ENCODE results near the gene RUFY3. TPM values are rescaled to one million over a fixed set of nuclear protein-coding genes. Genes with fewer than 3 reads are reported as not detected.

Gene RUFY3
- total and polyA plus RNA-seq, 4 donors = 137 to 279 (median 199) TPM

DNA sequence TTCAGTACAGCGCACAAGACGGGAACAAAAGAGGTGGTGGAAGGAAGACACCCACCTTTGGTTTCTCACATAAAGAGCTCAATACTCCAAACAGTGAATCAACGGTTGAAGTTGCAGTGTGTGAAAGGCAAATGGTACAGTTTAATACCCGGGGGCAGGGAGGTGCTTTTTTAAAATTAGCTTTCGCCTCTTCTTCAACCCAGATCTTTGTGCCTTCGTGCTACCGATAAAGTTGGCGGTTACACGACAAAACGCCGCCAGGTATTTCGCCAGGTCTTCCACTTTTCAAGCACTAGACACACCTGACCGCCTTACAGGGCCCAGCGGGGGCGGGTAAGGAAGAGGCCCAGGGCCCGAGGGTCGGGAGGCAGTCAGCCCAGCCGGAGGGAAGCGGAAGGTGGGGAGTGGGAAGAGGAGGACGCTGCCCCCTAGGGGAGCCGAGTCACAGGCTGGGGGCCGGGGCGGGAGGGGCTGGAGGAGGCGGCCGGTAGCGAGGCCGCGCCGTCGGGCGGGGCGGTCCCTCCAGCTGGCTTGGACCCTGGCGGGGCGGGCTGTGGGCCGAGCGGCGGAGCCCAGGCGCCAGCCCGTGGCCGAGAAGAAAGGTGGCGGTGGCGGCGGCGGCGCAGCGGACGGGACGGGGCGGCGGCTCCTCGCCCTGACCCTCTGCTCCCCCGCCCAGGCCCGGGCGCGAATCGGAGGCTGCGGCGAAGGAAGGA lies 17.4 kb upstream of the RUFY3 start:
- Histone ChIP-seq H3K27me3 (ENCODE audit: control insufficient read depth, insufficient read depth, low read length) (no peaks in the 10 kb centered on the region), H3K27ac (ENCODE audit: low read depth, low read length) (peak overlapping the region; percentile 94), H3K9me3 (ENCODE audit: control insufficient read depth, insufficient read depth, low read length) (no peaks in the 10 kb centered on the region), H3K4me1 (ENCODE audit: control insufficient read depth, insufficient read depth, low read length) (peaks cover 8% of the 10 kb centered on the region), H3K36me3 (ENCODE audit: control insufficient read depth, insufficient read depth, low read length) (no peaks in the 10 kb centered on the region), H3K4me3 (ENCODE audit: low read depth, low read length) (peak overlapping the region; percentile 78)
- under 1% methylated on average over 53 of the region's 58 CpGs for WGBS (ENCODE audit: insufficient coverage)
- peak in 3 of 6 donors; percentile 67 to 93 (median 92) for DNase-seq (ENCODE audit: low read depth in 4 of 6, low spot score in 6 of 6)

DNA sequence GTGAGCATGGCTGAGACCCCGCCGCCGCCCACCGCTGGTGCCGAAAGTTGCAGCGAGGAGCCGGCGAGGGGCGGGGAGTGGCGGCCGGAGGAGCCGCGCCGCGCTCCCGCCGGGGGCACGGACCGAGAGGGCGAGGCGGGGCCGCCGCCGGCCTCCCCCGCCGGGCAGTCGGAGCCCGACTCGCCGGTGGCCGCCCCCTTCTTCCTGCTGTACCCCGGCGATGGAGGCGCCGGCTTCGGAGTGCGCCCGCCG lies 16.9 kb upstream of the RUFY3 start:
- H3K4me3 ChIP-seq (ENCODE audit: low read depth, low read length) = peak overlapping the region; percentile 78
- under 1% methylated on average over 39 of the region's 39 CpGs for WGBS (ENCODE audit: insufficient coverage)
- no peaks in the 10 kb centered on the region for H3K27me3 ChIP-seq (ENCODE audit: control insufficient read depth, insufficient read depth, low read length)
- H3K9me3 ChIP-seq (ENCODE audit: control insufficient read depth, insufficient read depth, low read length) = no peaks in the 10 kb centered on the region
- DNase-seq (ENCODE audit: low read depth in 4 of 6, low spot score in 6 of 6) = no peak
- peaks cover 8% of the 10 kb centered on the region for H3K4me1 ChIP-seq (ENCODE audit: control insufficient read depth, insufficient read depth, low read length)
- H3K36me3 ChIP-seq (ENCODE audit: control insufficient read depth, insufficient read depth, low read length) = no peaks in the 10 kb centered on the region
- H3K27ac ChIP-seq (ENCODE audit: low read depth, low read length) = peak overlapping the region; percentile 86

- H3K9me3 ChIP-seq (ENCODE audit: control insufficient read depth, insufficient read depth, low read length) = no peaks in the 10 kb centered on the region
- DNase-seq (ENCODE audit: low read depth in 4 of 6, low spot score in 6 of 6) = peak in 2 of 6 donors; percentile 82 to 85
- H3K27ac ChIP-seq (ENCODE audit: low read depth, low read length) = peak overlapping the region; percentile 86
- H3K27me3 ChIP-seq (ENCODE audit: control insufficient read depth, insufficient read depth, low read length) = no peaks in the 10 kb centered on the region
- H3K36me3 ChIP-seq (ENCODE audit: control insufficient read depth, insufficient read depth, low read length) = no peaks in the 10 kb centered on the region
- H3K4me3 ChIP-seq (ENCODE audit: low read depth, low read length) = peak overlapping the region; percentile 78
- peaks cover 8% of the 10 kb centered on the region for H3K4me1 ChIP-seq (ENCODE audit: control insufficient read depth, insufficient read depth, low read length)
- under 1% methylated on average over 86 of the region's 86 CpGs for WGBS (ENCODE audit: insufficient coverage)
Observed at GRCh38 chr4:70705183-70706043, 16.4 kb upstream of the RUFY3 start.

DNA sequence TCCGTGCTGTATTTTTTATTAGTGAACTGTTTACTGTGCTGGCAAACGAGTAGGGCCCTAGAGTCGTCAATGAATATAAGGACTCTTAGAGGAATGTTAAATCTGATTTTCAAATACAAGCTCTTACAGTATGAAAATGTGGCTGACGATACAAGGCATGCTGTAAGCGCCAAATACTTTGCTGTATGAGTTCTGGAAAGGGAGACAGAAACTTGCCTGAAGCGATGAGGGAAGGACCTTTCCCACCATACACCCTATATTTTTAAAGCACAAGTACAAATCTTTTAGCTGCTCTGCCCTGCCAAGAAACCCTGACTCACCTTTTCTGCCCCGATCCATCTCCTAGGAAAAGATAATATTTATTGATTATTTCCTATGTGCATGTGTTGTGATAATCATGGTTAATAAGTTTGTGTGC lies 15.7 kb upstream of the RUFY3 start:
- DNase-seq (ENCODE audit: low read depth in 4 of 6, low spot score in 6 of 6) = no peak
- H3K4me3 ChIP-seq (ENCODE audit: low read depth, low read length) = peak overlapping the region; percentile 78
- peaks cover 11% of the 10 kb centered on the region for H3K4me1 ChIP-seq (ENCODE audit: control insufficient read depth, insufficient read depth, low read length)
- H3K27me3 ChIP-seq (ENCODE audit: control insufficient read depth, insufficient read depth, low read length) = no peaks in the 10 kb centered on the region
- H3K27ac ChIP-seq (ENCODE audit: low read depth, low read length) = peak overlapping the region; percentile 86
- no peaks in the 10 kb centered on the region for H3K36me3 ChIP-seq (ENCODE audit: control insufficient read depth, insufficient read depth, low read length)
- no peaks in the 10 kb centered on the region for H3K9me3 ChIP-seq (ENCODE audit: control insufficient read depth, insufficient read depth, low read length)
- WGBS (ENCODE audit: insufficient coverage) = no CpG with 5 or more reads among the region's 7 CpGs

GRCh38 chr4:70706516-70706915 lies 15.2 kb upstream of the RUFY3 start:
- DNase-seq (ENCODE audit: low read depth in 4 of 6, low spot score in 6 of 6) = peak in 1 of 6 donors; percentile 9
- WGBS (ENCODE audit: insufficient coverage) = no CpG with 5 or more reads among the region's 1 CpG
- Histone ChIP-seq H3K4me1 (ENCODE audit: control insufficient read depth, insufficient read depth, low read length) (peaks cover 12% of the 10 kb centered on the region), H3K9me3 (ENCODE audit: control insufficient read depth, insufficient read depth, low read length) (no peaks in the 10 kb centered on the region), H3K27me3 (ENCODE audit: control insufficient read depth, insufficient read depth, low read length) (no peaks in the 10 kb centered on the region), H3K27ac (ENCODE audit: low read depth, low read length) (peak overlapping the region; percentile 86), H3K4me3 (ENCODE audit: low read depth, low read length) (peak overlapping the region; percentile 78), H3K36me3 (ENCODE audit: control insufficient read depth, insufficient read depth, low read length) (no peaks in the 10 kb centered on the region)

DNA sequence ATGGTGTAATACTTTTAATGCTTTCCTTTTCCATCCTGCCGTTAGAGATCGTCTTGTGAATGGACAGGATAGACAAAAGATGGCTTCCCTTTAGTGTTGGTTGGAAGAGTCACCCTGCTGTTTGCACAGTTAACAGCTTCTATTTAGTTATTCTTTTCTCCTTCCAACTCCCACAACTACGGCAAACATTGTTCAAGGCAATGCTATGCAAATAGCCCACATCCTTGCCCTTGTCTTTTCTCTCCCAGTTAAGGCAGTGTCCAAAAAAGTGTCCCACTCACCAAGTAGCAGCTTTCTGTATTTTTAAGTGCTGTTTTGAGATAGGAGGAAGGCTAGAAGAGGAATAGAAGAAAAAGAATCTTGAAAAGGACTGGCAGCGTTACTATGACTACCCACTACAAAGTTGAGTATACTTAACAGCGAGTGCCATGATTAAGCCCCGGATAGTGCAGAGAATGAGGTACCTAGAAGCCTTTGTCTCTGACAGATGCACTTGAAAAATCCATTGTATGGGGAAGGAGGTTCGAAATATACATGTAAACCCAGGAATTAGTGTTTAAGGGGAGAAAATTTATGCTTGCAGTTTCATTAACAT lies 12.1 kb upstream of the RUFY3 start:
- Histone ChIP-seq H3K27me3 (ENCODE audit: control insufficient read depth, insufficient read depth, low read length) (no peaks in the 10 kb centered on the region), H3K4me3 (ENCODE audit: low read depth, low read length) (no peak overlapping the region), H3K4me1 (ENCODE audit: control insufficient read depth, insufficient read depth, low read length) (peaks cover 8% of the 10 kb centered on the region), H3K36me3 (ENCODE audit: control insufficient read depth, insufficient read depth, low read length) (no peaks in the 10 kb centered on the region), H3K9me3 (ENCODE audit: control insufficient read depth, insufficient read depth, low read length) (no peaks in the 10 kb centered on the region), H3K27ac (ENCODE audit: low read depth, low read length) (peak overlapping the region; percentile 65)
- peak in 2 of 6 donors; percentile 37 to 56 for DNase-seq (ENCODE audit: low read depth in 4 of 6, low spot score in 6 of 6)
- no CpG with 5 or more reads among the region's 7 CpGs for WGBS (ENCODE audit: insufficient coverage)

- no peak overlapping the region for H3K4me3 ChIP-seq (ENCODE audit: low read depth, low read length)
- H3K36me3 ChIP-seq (ENCODE audit: control insufficient read depth, insufficient read depth, low read length) = no peaks in the 10 kb centered on the region
- H3K27me3 ChIP-seq (ENCODE audit: control insufficient read depth, insufficient read depth, low read length) = no peaks in the 10 kb centered on the region
- WGBS (ENCODE audit: insufficient coverage) = 63% methylated on average over 2 of the region's 3 CpGs
- H3K9me3 ChIP-seq (ENCODE audit: control insufficient read depth, insufficient read depth, low read length) = no peaks in the 10 kb centered on the region
- DNase-seq (ENCODE audit: low read depth in 4 of 6, low spot score in 6 of 6) = no peak
- H3K4me1 ChIP-seq (ENCODE audit: control insufficient read depth, insufficient read depth, low read length) = peaks cover 8% of the 10 kb centered on the region
- no peak overlapping the region for H3K27ac ChIP-seq (ENCODE audit: low read depth, low read length)
Observed at GRCh38 chr4:70711599-70711998, 10.2 kb upstream of the RUFY3 start.

DNA sequence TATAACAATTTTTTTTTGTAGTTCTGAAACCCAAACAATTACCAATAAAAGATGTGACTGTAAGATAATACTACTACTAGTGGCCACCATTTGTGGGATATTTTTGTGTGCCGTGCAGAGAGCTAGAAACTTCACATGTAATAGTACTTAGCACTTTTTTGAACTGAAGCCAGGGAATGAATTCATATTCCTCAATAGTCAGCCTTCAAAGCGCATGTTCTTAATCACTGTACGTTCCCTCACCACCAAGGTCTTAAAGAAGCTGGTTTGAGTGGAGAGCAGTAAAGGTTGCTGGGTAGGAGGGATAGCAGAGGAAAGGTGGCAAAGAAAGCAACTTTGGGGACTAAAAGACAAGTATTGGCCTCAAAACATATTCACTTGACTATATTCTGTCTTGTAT lies 9.6 kb upstream of the RUFY3 start:
- Histone ChIP-seq H3K4me3 (ENCODE audit: low read depth, low read length) (no peak overlapping the region), H3K9me3 (ENCODE audit: control insufficient read depth, insufficient read depth, low read length) (no peaks in the 10 kb centered on the region), H3K27me3 (ENCODE audit: control insufficient read depth, insufficient read depth, low read length) (no peaks in the 10 kb centered on the region), H3K4me1 (ENCODE audit: control insufficient read depth, insufficient read depth, low read length) (peaks cover 6% of the 10 kb centered on the region), H3K36me3 (ENCODE audit: control insufficient read depth, insufficient read depth, low read length) (no peaks in the 10 kb centered on the region), H3K27ac (ENCODE audit: low read depth, low read length) (no peak overlapping the region)
- WGBS (ENCODE audit: insufficient coverage) = no CpG with 5 or more reads among the region's 3 CpGs
- no peak for DNase-seq (ENCODE audit: low read depth in 4 of 6, low spot score in 6 of 6)

DNA sequence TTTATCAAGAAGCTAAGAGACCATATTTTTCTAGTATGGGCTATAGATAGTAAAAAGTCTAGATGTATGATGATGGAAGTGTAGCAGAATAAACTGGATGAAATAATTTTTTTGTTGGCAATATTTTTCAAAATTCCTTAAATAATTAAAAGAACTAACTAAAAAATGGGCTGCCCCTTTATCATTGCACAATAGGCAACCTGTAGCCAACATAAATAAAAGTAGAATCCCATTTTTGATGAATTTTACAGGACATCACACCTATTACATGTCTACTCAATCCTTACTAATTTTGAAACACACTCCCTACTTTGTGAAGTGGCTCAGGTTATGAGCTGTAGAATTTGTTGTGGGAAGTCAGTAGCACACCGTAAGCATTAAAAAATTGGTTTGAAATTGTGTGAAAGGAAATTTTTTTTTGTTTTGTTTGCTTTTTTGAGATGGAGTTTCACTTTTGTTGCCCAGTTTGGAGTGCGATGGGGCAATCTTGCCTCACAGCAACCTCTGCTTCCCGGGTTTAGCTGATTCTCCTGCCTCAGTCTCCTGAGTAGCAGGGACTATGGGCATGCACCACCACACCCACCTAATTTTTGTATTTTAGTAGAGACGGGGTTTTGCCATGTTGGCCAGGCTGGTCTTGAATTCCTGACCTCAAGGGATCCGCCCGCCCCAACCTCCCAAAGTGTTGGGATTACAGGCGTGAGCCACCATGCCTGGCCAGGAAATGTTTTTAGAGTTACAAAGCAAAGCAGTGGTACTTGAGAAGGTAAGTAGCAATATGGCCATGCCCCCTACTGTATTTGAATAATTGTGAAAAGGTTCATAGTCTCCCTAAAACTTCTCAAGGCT lies 8.9 kb upstream of the RUFY3 start:
- Histone ChIP-seq H3K27ac (ENCODE audit: low read depth, low read length) (no peak overlapping the region), H3K27me3 (ENCODE audit: control insufficient read depth, insufficient read depth, low read length) (no peaks in the 10 kb centered on the region), H3K36me3 (ENCODE audit: control insufficient read depth, insufficient read depth, low read length) (no peaks in the 10 kb centered on the region), H3K4me1 (ENCODE audit: control insufficient read depth, insufficient read depth, low read length) (peaks cover 4% of the 10 kb centered on the region), H3K4me3 (ENCODE audit: low read depth, low read length) (no peak overlapping the region), H3K9me3 (ENCODE audit: control insufficient read depth, insufficient read depth, low read length) (no peaks in the 10 kb centered on the region)
- no peak for DNase-seq (ENCODE audit: low read depth in 4 of 6, low spot score in 6 of 6)
- WGBS (ENCODE audit: insufficient coverage) = 100% methylated on average over 2 of the region's 7 CpGs
